SK-N-MC (cell line): Measurements from ENCODE around the gene PPP2R3B.

Experiments used
- EZH2 ChIP-seq: fragments of 200-600 bp; sonication (generic); IDR thresholded peaks from one replicate; pipeline ENCODE4 v1.6.1; 2017; ENCODE audit warnings: antibody characterized with exemption
- FOXP2 ChIP-seq: optimal IDR thresholded peaks from 2 replicates; pipeline ENCODE3; 2011; ENCODE audit warnings: mild to moderate bottlenecking, moderate library complexity; ENCODE audit not compliant: insufficient read depth; ENCODE audit errors: extremely low read length, control extremely low read depth
- POLR2AphosphoS5 ChIP-seq: IDR thresholded peaks from 2 replicates; pipeline ENCODE4 v1.6.1; 2012; ENCODE audit warnings: mild to moderate bottlenecking, low read depth, low read length, borderline replicate concordance

GRCh38 chrX:373641-374471 is 12.9 kb downstream of the PPP2R3B start:
- TF ChIP-seq POLR2AphosphoS5 (no peak), EZH2 (no peak), FOXP2 (no peak)
